RKO (cell line): Measurements from ENCODE around the gene KCNA4.
"Not testable (repeated sequence)": the region's sequence is repeated elsewhere in the genome, so short reads cannot be mapped to it uniquely, and the experiment has no call there.

Experiments used
- DNase-seq: peaks from one replicate; pipeline ENCODE4 v3.0.0-alpha.2; 2016; ENCODE audit warnings: low spot score

KCNA4 gene

GRCh38 chr11:30016588-30017363 is at the start of gene KCNA4:
Gene KCNA4 (minus strand): TSS chr11:30017030. CDS start chr11:30012678, 4,352 bp downstream.
- DNase-seq = no peak

DNA sequence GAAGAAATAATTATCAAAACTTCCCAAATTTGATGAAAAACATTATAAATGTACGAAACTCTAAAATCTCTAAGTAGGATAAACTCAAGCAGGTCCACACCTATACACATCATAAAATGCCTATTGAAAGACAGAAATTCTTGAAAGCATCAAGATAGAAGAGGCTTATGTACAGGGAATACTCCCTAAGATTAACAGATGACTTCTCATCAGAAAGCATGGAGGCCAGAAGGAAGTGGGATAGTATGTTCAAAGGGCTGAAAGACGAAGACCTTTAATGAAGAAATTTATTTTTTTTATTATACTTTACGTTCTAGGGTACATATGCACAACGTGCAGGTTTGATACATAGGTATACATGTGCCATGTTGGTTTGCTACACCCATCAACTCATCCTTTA is 45.3 kb upstream of the KCNA4 start:
- DNase-seq = no peak

- DNase-seq = no peak
These were observed 42.5 kb upstream of the KCNA4 start for GRCh38 chr11:30059172-30059815.

DNA sequence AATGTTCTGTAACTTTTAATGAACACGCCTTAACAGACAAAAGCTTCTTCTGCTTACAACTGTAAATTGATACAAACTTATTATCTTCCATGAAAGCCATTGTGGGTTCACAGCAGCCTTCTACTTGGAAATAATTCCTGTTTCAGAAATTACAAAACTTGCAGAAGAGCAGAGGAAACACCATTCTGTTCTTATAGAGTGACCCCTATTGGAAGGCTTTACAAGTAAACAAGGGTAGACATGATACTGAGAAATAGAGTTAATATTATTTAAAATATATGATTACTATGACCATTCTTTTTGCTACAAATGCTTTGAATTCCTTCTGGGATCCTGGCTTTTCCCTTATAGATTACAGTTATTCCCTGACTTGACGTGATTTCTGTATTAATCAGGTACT is 32.4 kb upstream of the KCNA4 start:
- DNase-seq = no peak

GRCh38 chr11:30046578-30046945 is 29.7 kb upstream of the KCNA4 start:
- DNase-seq = no peak

GRCh38 chr11:30045921-30046577 is 29.2 kb upstream of the KCNA4 start:
- no peak for DNase-seq

- no peak for DNase-seq
These were observed 28.3 kb upstream of the KCNA4 start for GRCh38 chr11:30045144-30045543.

DNA sequence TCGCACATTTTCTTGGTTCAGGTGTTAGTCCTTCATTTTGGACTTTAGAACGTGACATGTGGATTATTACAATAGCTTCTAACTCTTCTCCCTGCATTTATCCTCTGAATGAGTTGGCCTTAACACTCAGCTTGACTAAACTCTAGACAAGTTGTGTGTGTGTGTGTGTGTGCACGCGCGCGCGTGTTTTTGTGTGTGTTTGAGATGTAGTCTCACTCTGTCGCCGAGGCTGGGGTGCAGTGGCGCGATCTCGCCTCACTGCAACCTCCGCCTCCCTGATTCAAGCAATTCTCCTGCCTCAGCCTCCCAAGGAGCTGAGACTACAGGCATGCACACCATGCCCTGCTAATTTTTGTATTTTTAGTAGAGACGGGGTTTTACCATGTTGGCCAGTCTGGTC is 24.3 kb upstream of the KCNA4 start:
- DNase-seq = no peak

GRCh38 chr11:30034746-30035145 is 17.9 kb upstream of the KCNA4 start:
- not testable (repeated sequence) for DNase-seq

DNA sequence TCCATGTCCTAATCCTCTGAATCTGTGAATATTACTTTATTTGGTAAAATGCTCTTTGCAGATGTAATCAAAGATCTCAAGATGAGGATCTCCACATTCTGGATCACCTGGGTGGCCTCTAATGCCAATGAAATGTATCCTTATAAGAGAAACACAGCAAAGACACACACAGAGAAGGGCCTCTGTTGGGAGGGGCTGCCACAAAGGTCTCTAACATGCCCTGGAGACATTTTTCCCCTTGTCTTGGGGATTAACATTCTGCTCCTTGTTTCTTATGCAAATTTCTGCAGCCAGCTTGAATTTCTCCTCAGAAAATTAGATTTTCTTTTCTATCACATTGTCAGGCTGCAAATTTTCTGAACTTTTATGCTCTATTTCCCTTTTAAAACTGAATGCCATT is 17.3 kb upstream of the KCNA4 start:
- not testable (repeated sequence) for DNase-seq

- DNase-seq = no peak
These were observed 8.7 kb upstream of the KCNA4 start for GRCh38 chr11:30025396-30026139.

DNA sequence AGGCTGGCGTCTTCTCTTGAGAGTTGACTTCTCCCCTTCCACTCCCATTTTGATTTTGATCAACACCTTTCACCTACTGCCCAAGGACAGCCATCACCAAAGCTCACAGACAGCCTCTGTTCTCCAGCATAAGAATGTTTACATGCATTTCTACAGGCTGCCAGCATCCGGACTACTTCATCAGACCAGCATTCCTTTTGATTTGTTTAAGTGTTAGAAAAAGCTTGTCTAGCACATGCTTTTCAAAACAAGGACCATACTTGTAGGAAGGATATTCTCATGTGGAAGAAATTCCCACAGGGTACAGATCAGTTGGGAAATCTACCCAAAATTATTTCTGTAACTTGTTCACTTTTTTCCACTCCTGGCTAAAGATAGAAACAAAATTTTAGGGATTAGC is 6.2 kb upstream of the KCNA4 start:
- DNase-seq = no peak

DNA sequence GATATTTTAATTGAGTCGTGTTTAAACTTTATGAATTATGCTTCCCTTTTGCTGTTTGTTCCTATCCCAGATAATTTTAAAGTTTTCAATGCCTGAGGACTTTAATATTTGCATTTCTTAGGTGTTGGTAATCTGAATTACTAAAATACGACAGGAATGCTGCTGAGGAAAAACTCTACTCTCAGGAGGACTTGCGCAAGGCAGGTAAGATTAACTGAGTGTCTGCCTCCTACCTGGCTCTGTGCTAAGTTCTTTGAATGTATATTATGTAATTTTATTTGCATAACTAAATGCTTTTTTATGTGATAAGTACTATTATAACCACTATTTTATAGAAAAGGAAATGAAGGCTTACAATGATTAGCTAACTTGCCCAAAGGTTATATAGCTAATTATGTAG is 2.7 kb upstream of the KCNA4 start:
- DNase-seq = no peak

DNA sequence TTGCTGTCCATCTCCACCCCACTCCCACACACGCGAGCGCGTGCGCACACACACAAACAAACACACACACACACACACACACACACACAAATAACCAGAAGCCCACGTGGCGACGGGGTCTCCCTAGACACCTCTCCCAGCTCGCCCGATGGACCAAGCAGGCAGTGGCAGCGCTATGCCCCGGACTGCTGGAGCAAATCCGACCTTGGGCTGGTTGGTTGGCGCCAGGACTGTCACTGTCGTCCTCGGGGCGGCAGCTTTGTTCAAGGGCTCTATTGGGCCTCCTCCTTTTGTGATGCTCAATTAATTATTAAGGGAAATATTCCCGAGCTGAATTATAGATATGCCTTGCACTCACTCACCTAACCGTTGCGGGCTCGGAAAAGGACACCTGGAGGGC is 1.7 kb upstream of the KCNA4 start:
- DNase-seq = no peak

- no peak for DNase-seq
These were observed 640 bp upstream of the KCNA4 start for GRCh38 chr11:30017445-30017895.

DNA sequence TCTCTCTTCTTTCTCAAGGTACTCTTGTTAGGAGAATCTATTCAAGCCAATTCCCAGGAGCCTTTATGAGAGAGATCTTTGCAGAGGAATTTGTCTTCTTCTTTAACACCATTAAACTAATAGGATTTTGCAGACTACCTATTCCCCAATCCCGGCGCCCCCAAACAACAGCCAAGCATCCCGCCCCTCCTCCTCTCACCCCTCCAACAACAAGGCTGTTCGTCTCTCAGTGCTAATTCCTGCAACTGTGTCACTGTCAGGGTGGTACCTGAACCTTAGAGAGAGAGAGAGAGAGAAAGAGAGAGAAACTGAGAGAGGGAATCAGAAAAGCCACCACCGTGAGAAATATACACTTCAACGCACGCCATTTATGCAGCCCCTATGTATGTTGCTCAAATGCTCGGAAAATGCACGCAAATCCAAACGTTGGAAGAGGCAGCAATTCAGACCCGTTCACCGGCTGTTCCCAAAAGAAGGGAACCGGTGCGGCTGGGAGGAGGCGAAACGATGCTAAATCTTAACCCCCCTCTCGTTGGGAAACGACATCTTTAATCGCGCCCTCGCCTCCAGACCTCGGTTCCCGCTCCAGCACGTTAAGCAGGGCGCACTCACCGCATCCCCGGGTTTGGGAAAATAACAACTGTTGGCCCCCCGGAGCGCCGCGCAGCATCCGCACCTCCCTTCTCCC is 961 bp downstream of the KCNA4 start:
- no peak for DNase-seq

- DNase-seq = no peak
These were observed 4.5 kb downstream of the KCNA4 start for GRCh38 chr11:30012346-30012745.

DNA sequence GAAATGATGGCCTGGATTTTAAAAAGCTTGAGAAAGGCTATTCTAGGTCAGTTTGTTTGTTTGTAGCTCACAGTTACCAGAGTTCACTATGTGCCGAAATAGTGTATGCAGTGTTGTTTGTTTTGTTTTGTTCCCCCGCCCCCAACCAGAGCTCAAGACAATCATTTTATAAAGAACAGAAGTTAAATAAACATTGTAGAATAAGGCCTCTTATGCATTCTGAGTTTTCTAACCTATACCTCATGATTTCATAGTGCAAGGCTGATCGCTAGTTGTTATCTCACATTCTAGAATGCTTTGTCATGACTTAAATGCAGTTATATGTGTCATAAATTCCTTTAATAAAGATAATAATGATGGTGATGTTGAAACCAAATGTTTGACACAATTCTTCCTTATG is 7.8 kb downstream of the KCNA4 start:
- DNase-seq = no peak

DNA sequence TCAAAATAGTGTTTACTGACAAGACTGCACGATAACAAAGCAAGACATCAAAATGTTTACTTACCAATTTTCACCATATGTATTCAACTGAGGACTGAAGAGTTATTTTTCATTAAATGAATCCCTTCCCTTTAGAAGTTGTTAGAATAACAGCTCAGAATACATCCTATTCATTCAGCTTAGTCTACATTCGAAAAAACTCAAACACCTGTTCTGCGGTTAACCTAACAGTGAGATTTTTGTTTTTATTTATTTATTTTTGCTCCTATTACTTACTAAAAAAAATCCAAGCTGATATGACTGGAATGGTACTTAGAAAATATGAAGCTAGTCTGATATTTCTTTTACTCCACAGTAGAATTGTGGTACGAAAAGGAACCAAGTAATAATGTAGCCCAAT is 10.0 kb downstream of the KCNA4 start:
- no peak for DNase-seq

- DNase-seq = no peak
These were observed 14.6 kb downstream of the KCNA4 start for GRCh38 chr11:30002157-30002785.

GRCh38 chr11:30000986-30001750 is 15.7 kb downstream of the KCNA4 start:
- DNase-seq = no peak
